ENCODE measurements around the gene ACSL6.

ACSL6 gene

GRCh38 chr5:131942016-131942415 is 69.4 kb downstream of the ACSL6 start:
- no peak for DNase-seq (ENCODE audit: low spot score)

GRCh38 chr5:131939690-131940345 is 71.6 kb downstream of the ACSL6 start:
- no peak for DNase-seq (ENCODE audit: low spot score)

DNA sequence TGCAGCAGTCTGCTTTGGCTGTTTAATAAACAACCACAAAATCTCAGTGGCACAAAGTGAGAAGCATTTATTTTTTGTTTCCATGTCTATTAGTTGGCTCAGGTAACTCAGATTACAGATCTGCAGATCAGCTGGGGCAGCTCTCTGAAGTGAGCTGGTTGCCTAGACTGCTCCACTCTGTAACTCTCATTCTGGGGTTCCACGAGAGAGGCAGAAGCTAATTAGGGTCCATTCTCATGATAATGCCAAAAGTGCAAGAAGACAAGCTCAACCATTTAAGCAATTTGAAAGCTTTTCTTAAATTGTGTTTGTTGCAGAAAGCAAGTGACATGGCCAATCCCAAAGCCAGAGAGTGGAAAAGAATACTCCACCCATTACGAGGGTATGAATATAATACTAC is 79.2 kb downstream of the ACSL6 start:
- no peak for DNase-seq (ENCODE audit: low spot score)

DNA sequence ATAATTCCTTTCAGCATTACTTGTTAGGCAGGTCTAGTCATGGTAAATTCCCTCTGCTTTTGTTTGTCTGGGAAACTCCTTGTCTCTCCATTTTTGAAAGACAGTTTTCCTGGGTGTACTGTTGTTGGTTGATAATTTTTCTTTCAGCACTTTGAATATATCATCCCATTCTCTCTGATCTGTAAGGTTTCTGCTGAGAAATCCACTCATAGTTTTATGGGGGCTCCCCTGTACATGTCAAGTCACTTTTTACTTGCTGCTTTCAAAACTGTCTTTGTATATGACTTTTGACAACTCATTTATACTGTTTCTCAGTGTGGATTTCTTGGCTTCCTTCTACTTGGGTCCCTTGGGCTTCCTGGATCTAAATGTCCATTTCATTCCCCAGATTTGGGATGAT is 82.5 kb downstream of the ACSL6 start:
- no peak for DNase-seq (ENCODE audit: low spot score)

DNA sequence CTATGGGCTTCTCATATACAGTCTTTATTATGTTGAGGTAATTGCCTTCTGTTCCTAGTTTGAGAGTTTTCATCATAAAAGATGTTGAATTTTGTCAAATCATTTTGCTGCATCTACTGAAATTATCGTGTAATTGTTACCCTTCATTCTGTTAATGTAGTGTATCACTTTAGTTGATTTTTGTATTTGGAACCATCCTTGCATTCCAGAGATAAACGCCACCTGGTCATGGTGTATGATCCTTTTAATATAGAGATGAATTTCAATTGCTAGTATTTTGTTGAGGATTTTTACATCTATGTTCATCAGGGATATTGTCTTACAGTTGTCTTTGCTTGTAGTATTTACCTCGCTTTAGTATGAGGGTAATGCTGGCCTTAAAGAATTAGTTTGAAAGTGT is 85.3 kb downstream of the ACSL6 start:
- DNase-seq (ENCODE audit: low spot score), result no peak

DNA sequence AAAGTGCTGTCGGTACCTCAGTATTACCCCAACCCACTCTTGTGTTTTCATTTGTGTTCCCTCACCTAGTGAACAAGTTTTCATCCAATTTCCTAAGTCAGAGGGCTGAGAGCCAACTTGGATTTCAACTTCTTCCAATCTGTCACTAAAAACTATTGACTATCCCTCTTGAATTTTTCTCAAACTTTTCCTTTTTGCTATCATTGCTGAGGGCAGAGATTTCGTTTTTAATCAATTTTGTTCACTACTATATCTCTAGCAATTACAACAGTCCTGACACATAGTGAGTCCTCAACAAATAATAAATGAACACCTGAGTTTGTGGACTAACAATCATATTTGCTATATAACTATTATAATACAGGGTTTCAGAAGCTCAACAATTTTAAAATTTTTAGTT is 95.0 kb downstream of the ACSL6 start:
- DNase-seq (ENCODE audit: low spot score), result no peak

GRCh38 chr5:131914472-131914871 is 97.0 kb downstream of the ACSL6 start:
- no peak for DNase-seq (ENCODE audit: low spot score)

GRCh38 chr5:131913603-131914002 is 97.9 kb downstream of the ACSL6 start:
- no peak for DNase-seq (ENCODE audit: low spot score)

DNA sequence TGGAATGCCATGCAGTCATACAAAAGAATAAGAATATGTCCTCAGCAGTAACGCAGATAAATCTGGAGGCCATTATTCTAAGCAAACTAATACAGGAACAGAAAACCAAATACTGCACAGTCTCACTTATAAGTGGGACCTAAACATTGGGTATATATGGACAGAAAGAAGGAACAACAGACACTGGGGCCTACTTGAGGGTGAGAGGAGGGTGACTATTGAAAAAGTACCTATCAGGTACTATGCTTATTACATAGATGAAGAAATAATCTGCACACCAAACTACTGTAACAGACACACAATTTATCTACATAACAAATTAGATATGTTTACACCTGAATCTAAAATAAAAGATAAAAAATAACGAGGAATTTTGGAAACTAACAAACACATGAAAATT is 104.8 kb downstream of the ACSL6 start:
- DNase-seq (ENCODE audit: low spot score), result no peak

DNA sequence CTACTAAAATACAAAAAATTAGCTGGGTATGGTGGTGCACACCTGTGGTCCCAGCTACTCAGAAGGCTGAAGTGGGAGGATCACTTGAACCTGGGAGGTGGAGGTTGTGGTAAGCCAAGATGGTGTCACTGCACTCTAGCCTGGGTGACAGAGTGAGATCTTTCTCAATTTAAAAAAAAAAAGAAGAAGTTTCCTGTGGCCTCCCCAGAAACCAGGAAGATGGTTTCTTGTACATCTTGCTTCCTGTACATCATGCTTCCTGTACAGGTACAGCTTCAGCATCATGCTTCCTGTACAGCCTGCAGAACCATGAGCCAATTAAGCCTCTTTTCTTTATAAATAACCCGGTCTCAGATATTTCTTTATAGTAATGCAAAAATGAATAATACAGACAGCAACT is 109.2 kb downstream of the ACSL6 start:
- DNase-seq (ENCODE audit: low spot score), result peak; percentile 2
